Measurements from ENCODE around the gene BLMH. TPM values are rescaled to one million over a fixed set of nuclear protein-coding genes. Genes with fewer than 3 reads are reported as not detected.

Gene BLMH
- polyA plus RNA-seq, 1 experiment: 20.3 TPM

DNA sequence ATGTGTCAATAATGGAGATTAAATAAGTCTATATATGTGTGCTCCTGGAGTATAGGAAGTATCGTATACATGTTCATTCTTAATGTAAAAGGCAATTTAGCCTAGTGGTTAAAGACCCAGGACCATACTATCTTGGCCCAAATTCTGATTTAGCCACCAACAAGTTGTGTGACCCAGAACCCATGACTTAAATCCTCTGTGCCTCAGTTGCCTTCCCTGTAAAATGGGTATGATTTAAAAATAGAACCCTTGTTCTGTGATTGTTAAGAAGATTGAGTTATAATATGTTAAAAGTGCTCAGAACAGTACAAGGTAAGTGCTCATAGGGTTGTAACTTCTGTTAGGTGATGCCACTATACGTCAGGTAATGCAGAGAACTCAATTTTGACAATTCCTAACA, 18.8 kb upstream of the BLMH start:
- Histone ChIP-seq H3K9me3 (ENCODE audit: control insufficient read depth, insufficient read depth, low read length) (no peaks in the 10 kb centered on the region), H3K4me3 (ENCODE audit: low read depth, low read length) (no peak overlapping the region), H3K27me3 (ENCODE audit: control insufficient read depth, insufficient read depth, low read length) (peaks cover 4% of the 10 kb centered on the region), H3K27ac (ENCODE audit: low read depth, low read length) (no peak overlapping the region)
- no peak for DNase-seq (ENCODE audit: low read depth, low spot score)
- TF ChIP-seq, protein P1, sequence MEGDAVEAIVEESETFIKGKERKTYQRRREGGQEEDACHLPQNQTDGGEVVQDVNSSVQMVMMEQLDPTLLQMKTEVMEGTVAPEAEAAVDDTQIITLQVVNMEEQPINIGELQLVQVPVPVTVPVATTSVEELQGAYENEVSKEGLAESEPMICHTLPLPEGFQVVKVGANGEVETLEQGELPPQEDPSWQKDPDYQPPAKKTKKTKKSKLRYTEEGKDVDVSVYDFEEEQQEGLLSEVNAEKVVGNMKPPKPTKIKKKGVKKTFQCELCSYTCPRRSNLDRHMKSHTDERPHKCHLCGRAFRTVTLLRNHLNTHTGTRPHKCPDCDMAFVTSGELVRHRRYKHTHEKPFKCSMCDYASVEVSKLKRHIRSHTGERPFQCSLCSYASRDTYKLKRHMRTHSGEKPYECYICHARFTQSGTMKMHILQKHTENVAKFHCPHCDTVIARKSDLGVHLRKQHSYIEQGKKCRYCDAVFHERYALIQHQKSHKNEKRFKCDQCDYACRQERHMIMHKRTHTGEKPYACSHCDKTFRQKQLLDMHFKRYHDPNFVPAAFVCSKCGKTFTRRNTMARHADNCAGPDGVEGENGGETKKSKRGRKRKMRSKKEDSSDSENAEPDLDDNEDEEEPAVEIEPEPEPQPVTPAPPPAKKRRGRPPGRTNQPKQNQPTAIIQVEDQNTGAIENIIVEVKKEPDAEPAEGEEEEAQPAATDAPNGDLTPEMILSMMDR (IDR thresholded peaks at IDR 0.05; ENCODE audit: low read depth, low read length): no peak
- ChIA-PET POLR2A (no interaction called here), CTCF (no interaction called here)

GRCh38 chr17:30309591-30309990, 17.8 kb upstream of the BLMH start:
- H3K27ac ChIP-seq (ENCODE audit: low read depth, low read length): no peak overlapping the region
- TF ChIP-seq, protein P1 (IDR thresholded peaks at IDR 0.05; ENCODE audit: low read depth, low read length): no peak
- ChIA-PET POLR2A (no interaction called here), CTCF (no interaction called here)
- no peak overlapping the region for H3K4me3 ChIP-seq (ENCODE audit: low read depth, low read length)
- DNase-seq (ENCODE audit: low read depth, low spot score): no peak
- no peaks in the 10 kb centered on the region for H3K9me3 ChIP-seq (ENCODE audit: control insufficient read depth, insufficient read depth, low read length)
- peaks cover 4% of the 10 kb centered on the region for H3K27me3 ChIP-seq (ENCODE audit: control insufficient read depth, insufficient read depth, low read length)

DNA sequence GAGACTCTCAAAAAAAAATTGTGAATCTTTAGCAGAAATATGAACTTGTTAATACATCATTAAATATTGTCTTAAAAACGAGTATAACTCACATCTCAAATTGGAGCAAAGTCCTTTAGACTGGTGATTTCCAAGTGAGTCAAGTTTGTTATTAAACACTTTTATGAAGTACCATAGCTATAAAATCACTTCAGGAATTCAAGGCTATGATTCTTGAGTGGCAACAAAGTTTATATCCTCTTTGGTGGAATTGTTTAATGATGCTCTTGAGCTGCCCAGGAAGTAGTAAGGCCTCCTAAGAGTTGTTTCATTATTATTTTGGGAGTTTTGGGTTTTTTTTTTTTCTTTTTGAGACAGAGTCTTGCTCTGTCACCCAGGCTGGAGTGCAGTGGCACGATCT, 16.7 kb upstream of the BLMH start:
- no peaks in the 10 kb centered on the region for H3K9me3 ChIP-seq (ENCODE audit: control insufficient read depth, insufficient read depth, low read length)
- no peak overlapping the region for H3K4me3 ChIP-seq (ENCODE audit: low read depth, low read length)
- ChIA-PET CTCF (interaction anchor here (0.6 kb wide), 1 partner anchor 342 kb away, joined by 3 read pairs; no protein-coding TSS in a partner anchor), POLR2A (no interaction called here)
- H3K27ac ChIP-seq (ENCODE audit: low read depth, low read length): no peak overlapping the region
- peaks cover 4% of the 10 kb centered on the region for H3K27me3 ChIP-seq (ENCODE audit: control insufficient read depth, insufficient read depth, low read length)
- DNase-seq (ENCODE audit: low read depth, low spot score): no peak
- TF ChIP-seq, protein P1 (IDR thresholded peaks at IDR 0.05; ENCODE audit: low read depth, low read length): no peak

DNA sequence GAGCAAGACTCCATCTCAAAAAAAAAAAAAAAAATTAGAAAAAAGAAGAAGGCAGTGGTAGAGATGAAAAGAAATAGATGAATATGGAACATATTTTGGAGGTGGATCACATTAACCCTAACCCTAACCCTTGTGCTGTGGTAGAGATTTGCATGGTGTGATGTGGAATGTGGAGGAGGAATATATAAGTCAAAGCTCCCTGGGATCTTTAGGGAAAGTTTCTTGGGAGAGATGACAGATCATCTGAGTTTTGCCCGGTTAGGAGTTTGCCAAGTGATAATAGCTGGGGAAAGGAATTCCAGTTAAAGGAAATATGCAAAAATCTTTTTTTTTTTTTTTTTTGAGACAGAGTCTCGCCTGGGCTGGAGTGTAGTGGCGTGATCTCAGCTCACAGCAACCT, 13.0 kb upstream of the BLMH start:
- ChIA-PET POLR2A (no interaction called here), CTCF (no interaction called here)
- no peak for DNase-seq (ENCODE audit: low read depth, low spot score)
- Histone ChIP-seq H3K27me3 (ENCODE audit: control insufficient read depth, insufficient read depth, low read length) (peaks cover 2% of the 10 kb centered on the region), H3K9me3 (ENCODE audit: control insufficient read depth, insufficient read depth, low read length) (peaks cover 2% of the 10 kb centered on the region; the same call in 1 of the 2 replicates), H3K27ac (ENCODE audit: low read depth, low read length) (no peak overlapping the region), H3K4me3 (ENCODE audit: low read depth, low read length) (no peak overlapping the region)
- TF ChIP-seq, protein P1 (IDR thresholded peaks at IDR 0.05; ENCODE audit: low read depth, low read length): no peak

- Histone ChIP-seq H3K4me3 (ENCODE audit: low read depth, low read length) (no peak overlapping the region), H3K27me3 (ENCODE audit: control insufficient read depth, insufficient read depth, low read length) (peaks cover 5% of the 10 kb centered on the region), H3K9me3 (ENCODE audit: control insufficient read depth, insufficient read depth, low read length) (peaks cover 8% of the 10 kb centered on the region), H3K27ac (ENCODE audit: low read depth, low read length) (no peak overlapping the region)
- no peak for DNase-seq (ENCODE audit: low read depth, low spot score)
- ChIA-PET POLR2A (no interaction called here), CTCF (no interaction called here)
- TF ChIP-seq, protein P1 (IDR thresholded peaks at IDR 0.05; ENCODE audit: low read depth, low read length): no peak
Measured at GRCh38 chr17:30302241-30302640, 10.5 kb upstream of the BLMH start.

All from AG04450 (cell line).